ENCODE measurements around the gene PRKCA.

Gene PRKCA

GRCh38 chr17:66480243-66480642, 177.8 kb downstream of the PRKCA start:
- no peak overlapping the region for H3K4me3 ChIP-seq (ENCODE audit: low read depth, low read length)
- no peak for DNase-seq (ENCODE audit: low read depth)
- TF ChIP-seq CTCF (IDR thresholded peaks at IDR 0.05; ENCODE audit: low read depth, low read length) (no peak), POLR2A (IDR thresholded peaks at IDR 0.05; ENCODE audit: extremely low read depth, insufficient read length) (no peak), MYC (IDR thresholded peaks at IDR 0.05; ENCODE audit: low read depth, low read length) (no peak), MAX (IDR thresholded peaks at IDR 0.05; ENCODE audit: low read depth, low read length) (no peak)

GRCh38 chr17:66480802-66481201, 178.4 kb downstream of the PRKCA start:
- no peak overlapping the region for H3K4me3 ChIP-seq (ENCODE audit: low read depth, low read length)
- no peak for TF ChIP-seq MYC (IDR thresholded peaks at IDR 0.05; ENCODE audit: low read depth, low read length)
- no peak for TF ChIP-seq MAX (IDR thresholded peaks at IDR 0.05; ENCODE audit: low read depth, low read length)
- no peak for TF ChIP-seq POLR2A (IDR thresholded peaks at IDR 0.05; ENCODE audit: extremely low read depth, insufficient read length)
- TF ChIP-seq CTCF (IDR thresholded peaks at IDR 0.05; ENCODE audit: low read depth, low read length): no peak
- no peak for DNase-seq (ENCODE audit: low read depth)

GRCh38 chr17:66481271-66481670, 178.9 kb downstream of the PRKCA start:
- DNase-seq (ENCODE audit: low read depth): no peak
- TF ChIP-seq MAX (IDR thresholded peaks at IDR 0.05; ENCODE audit: low read depth, low read length) (no peak), CTCF (IDR thresholded peaks at IDR 0.05; ENCODE audit: low read depth, low read length) (no peak), MYC (IDR thresholded peaks at IDR 0.05; ENCODE audit: low read depth, low read length) (no peak), POLR2A (IDR thresholded peaks at IDR 0.05; ENCODE audit: extremely low read depth, insufficient read length) (no peak)
- no peak overlapping the region for H3K4me3 ChIP-seq (ENCODE audit: low read depth, low read length)

GRCh38 chr17:66483906-66484305, 181.5 kb downstream of the PRKCA start:
- no peak for TF ChIP-seq POLR2A (IDR thresholded peaks at IDR 0.05; ENCODE audit: extremely low read depth, insufficient read length)
- no peak for TF ChIP-seq MYC (IDR thresholded peaks at IDR 0.05; ENCODE audit: low read depth, low read length)
- no peak for TF ChIP-seq MAX (IDR thresholded peaks at IDR 0.05; ENCODE audit: low read depth, low read length)
- no peak for TF ChIP-seq CTCF (IDR thresholded peaks at IDR 0.05; ENCODE audit: low read depth, low read length)
- H3K4me3 ChIP-seq (ENCODE audit: low read depth, low read length): no peak overlapping the region
- DNase-seq (ENCODE audit: low read depth): no peak

- DNase-seq (ENCODE audit: low read depth): no peak
- no peak overlapping the region for H3K4me3 ChIP-seq (ENCODE audit: low read depth, low read length)
- TF ChIP-seq CTCF (IDR thresholded peaks at IDR 0.05; ENCODE audit: low read depth, low read length) (no peak), MYC (IDR thresholded peaks at IDR 0.05; ENCODE audit: low read depth, low read length) (no peak), POLR2A (IDR thresholded peaks at IDR 0.05; ENCODE audit: extremely low read depth, insufficient read length) (no peak), MAX (IDR thresholded peaks at IDR 0.05; ENCODE audit: low read depth, low read length) (no peak)
Measured at GRCh38 chr17:66485309-66485947, 183.0 kb downstream of the PRKCA start.

Measured in NB4 (cell line).